H7 (cell line): ENCODE data around the gene TMEM35A. TPM values are rescaled to one million over a fixed set of nuclear protein-coding genes. Genes with fewer than 3 reads are reported as not detected.

Source experiments
- DNase-seq: peaks from one replicate; pipeline ENCODE4 v3.0.0; 2012
- H3K27me3 ChIP-seq: 2 replicates; pipeline ENCODE4 v1.6.0; 2011; ENCODE audit warnings: mild to moderate bottlenecking, low read length; ENCODE audit not compliant: control insufficient read depth, insufficient read depth
- H3K36me3 ChIP-seq: replicated peaks from 2 replicates; pipeline ENCODE4 v1.5.1; 2011; ENCODE audit warnings: low read length; ENCODE audit not compliant: control insufficient read depth, insufficient read depth
- H3K4me3 ChIP-seq: 2 replicates; pipeline ENCODE4 v1.5.1; 2011; ENCODE audit warnings: low read depth, mild to moderate bottlenecking, control low read depth, low read length, moderate library complexity; ENCODE audit not compliant: insufficient read depth
- total RNA-seq: library from RNA; depleted of rRNA; stranded (reverse); fragments of >200 nt; shearing (Covaris generic); gene quantifications from 2 replicates; pipeline ENCODE4 v1.2.3, GENCODE V29; 2014; rRNA removed

Gene TMEM35A
- total RNA-seq, 1 experiment from 2014 or later, result 1.4 TPM

- Histone ChIP-seq H3K27me3 (no peaks in the 10 kb centered on the region), H3K36me3 (no peaks in the 10 kb centered on the region), H3K4me3 (no peak overlapping the region)
- no peak for DNase-seq
Measured at GRCh38 chrX:101091817-101092216, 13.1 kb downstream of the TMEM35A start.

GRCh38 chrX:101097546-101098453 is 19.1 kb downstream of the TMEM35A start, which contains the start of gene CENPI:
TSS of gene CENPI (plus strand) at chrX:101098204. CDS start at chrX:101101071, 2,867 bp downstream.
- H3K27me3 ChIP-seq, result no peaks in the 10 kb centered on the region
- H3K4me3 ChIP-seq, result peak within 1 kb of the TSS; percentile 55
- H3K36me3 ChIP-seq, result peaks cover 2% of the 10 kb centered on the region
- peak; percentile 93 for DNase-seq

GRCh38 chrX:101108284-101108683 is 29.6 kb downstream of the TMEM35A start:
- no peak for DNase-seq
- Histone ChIP-seq H3K4me3 (no peak overlapping the region), H3K27me3 (no peaks in the 10 kb centered on the region), H3K36me3 (no peaks in the 10 kb centered on the region; the same call in none of the 2 replicates)

- H3K4me3 ChIP-seq, result no peak overlapping the region
- peaks cover 1% of the 10 kb centered on the region for H3K36me3 ChIP-seq
- no peaks in the 10 kb centered on the region for H3K27me3 ChIP-seq
- no peak for DNase-seq
Measured at GRCh38 chrX:101117701-101118100, 39.0 kb downstream of the TMEM35A start.

GRCh38 chrX:101136235-101136634 is 57.6 kb downstream of the TMEM35A start:
- peaks cover 3% of the 10 kb centered on the region for H3K36me3 ChIP-seq
- H3K4me3 ChIP-seq, result no peak overlapping the region
- no peaks in the 10 kb centered on the region for H3K27me3 ChIP-seq
- DNase-seq, result no peak

Other genes starting within 250 kb of the TMEM35A start
- not detected in 2 replicates for gene NOX1, start 204.5 kb upstream of the TMEM35A start, total RNA-seq
- gene XKRX, start 150.0 kb upstream of the TMEM35A start, total RNA-seq, result 0.41 and 0.90 TPM in 2 replicates
- not detected in 2 replicates for gene ARL13A, start 109.2 kb upstream of the TMEM35A start, total RNA-seq
- gene TRMT2B, start 26.8 kb upstream of the TMEM35A start, total RNA-seq, result 9.8 and 10.6 TPM in 2 replicates
- 21.0 and 25.0 TPM in 2 replicates for gene CENPI, start 19.3 kb downstream of the TMEM35A start, total RNA-seq
- 0.17 and 0.26 TPM in 2 replicates for gene DRP2, start 140.9 kb downstream of the TMEM35A start, total RNA-seq
- 0.11 TPM in 1 of 2 replicates, not detected in the other for gene TAF7L, start 212.5 kb downstream of the TMEM35A start, total RNA-seq